Measurements from ENCODE around the gene AHCYL2. TPM values are rescaled to one million over a fixed set of nuclear protein-coding genes. Genes with fewer than 3 reads are reported as not detected.
A peak's percentile ranks its signal among the peaks of the same experiment; 100 is the strongest.

The AHCYL2 gene
- polyA plus RNA-seq, 1 experiment = 13.3 TPM

- CTCF ChIA-PET = interaction anchor here (0.6 to 3.0 kb wide), 40 partner anchors 9 to 362 kb away, joined by 3 to 38 read pairs (median 4); no protein-coding TSS in a partner anchor
- H3K27ac ChIP-seq (ENCODE audit: low read depth, low read length) = no peak overlapping the region
- H3K27me3 ChIP-seq (ENCODE audit: control insufficient read depth, insufficient read depth, low read length) = no peaks in the 10 kb centered on the region
- H3K4me3 ChIP-seq (ENCODE audit: low read depth, low read length) = no peak overlapping the region
- no peaks in the 10 kb centered on the region for H3K9me3 ChIP-seq (ENCODE audit: control insufficient read depth, insufficient read depth, low read length)
- POLR2A ChIA-PET = no interaction called here
- no peak for DNase-seq (ENCODE audit: low read depth, low spot score)
- TF ChIP-seq CTCF (IDR thresholded peaks at IDR 0.05; ENCODE audit: low read depth, low read length) = no peak
These were observed 117.3 kb downstream of the AHCYL2 start for GRCh38 chr7:129341816-129342806.

- Histone ChIP-seq H3K4me3 (ENCODE audit: low read depth, low read length) (no peak overlapping the region), H3K27ac (ENCODE audit: low read depth, low read length) (no peak overlapping the region), H3K9me3 (ENCODE audit: control insufficient read depth, insufficient read depth, low read length) (no peaks in the 10 kb centered on the region), H3K27me3 (ENCODE audit: control insufficient read depth, insufficient read depth, low read length) (no peaks in the 10 kb centered on the region)
- CTCF ChIA-PET = interaction anchor here (0.6 to 3.0 kb wide), 36 partner anchors 10 to 344 kb away, joined by 3 to 38 read pairs (median 4); partner anchors contain the start of gene STRIP2
- TF ChIP-seq CTCF (IDR thresholded peaks at IDR 0.05; ENCODE audit: low read depth, low read length) = peak; percentile 76
- DNase-seq (ENCODE audit: low read depth, low spot score) = no peak
- POLR2A ChIA-PET = no interaction called here
These were observed 118.4 kb downstream of the AHCYL2 start for GRCh38 chr7:129343099-129343700.

- DNase-seq (ENCODE audit: low read depth, low spot score) = no peak
- no peak overlapping the region for H3K27ac ChIP-seq (ENCODE audit: low read depth, low read length)
- ChIA-PET CTCF (interaction anchor here (0.6 to 2.2 kb wide), 3 partner anchors 20 to 129 kb away, joined by 3 to 14 read pairs (median 4); no protein-coding TSS in a partner anchor), POLR2A (interaction anchor here (0.6 kb wide), 1 partner anchor 1373 kb away, joined by 8 read pairs; no protein-coding TSS in a partner anchor)
- no peak overlapping the region for H3K4me3 ChIP-seq (ENCODE audit: low read depth, low read length)
- H3K27me3 ChIP-seq (ENCODE audit: control insufficient read depth, insufficient read depth, low read length) = no peaks in the 10 kb centered on the region
- no peaks in the 10 kb centered on the region for H3K9me3 ChIP-seq (ENCODE audit: control insufficient read depth, insufficient read depth, low read length)
- no peak for TF ChIP-seq CTCF (IDR thresholded peaks at IDR 0.05; ENCODE audit: low read depth, low read length)
These were observed 122.5 kb downstream of the AHCYL2 start for GRCh38 chr7:129347330-129347729.

- CTCF ChIA-PET = interaction anchor here (0.6 to 2.2 kb wide), 3 partner anchors 19 to 130 kb away, joined by 3 to 14 read pairs (median 4); no protein-coding TSS in a partner anchor
- Histone ChIP-seq H3K27ac (ENCODE audit: low read depth, low read length) (no peak overlapping the region), H3K4me3 (ENCODE audit: low read depth, low read length) (no peak overlapping the region), H3K9me3 (ENCODE audit: control insufficient read depth, insufficient read depth, low read length) (no peaks in the 10 kb centered on the region), H3K27me3 (ENCODE audit: control insufficient read depth, insufficient read depth, low read length) (no peaks in the 10 kb centered on the region)
- POLR2A ChIA-PET = interaction anchor here (0.6 kb wide), 1 partner anchor 1372 kb away, joined by 8 read pairs; no protein-coding TSS in a partner anchor
- no peak for DNase-seq (ENCODE audit: low read depth, low spot score)
- no peak for TF ChIP-seq CTCF (IDR thresholded peaks at IDR 0.05; ENCODE audit: low read depth, low read length)
These were observed 123.4 kb downstream of the AHCYL2 start for GRCh38 chr7:129348023-129348740.
